Breast epithelium (tissue), 4 donors: Measurements from ENCODE around the gene GADL1. TPM values are rescaled to one million over a fixed set of nuclear protein-coding genes. Genes with fewer than 3 reads are reported as not detected.

Experiments used
- DNase-seq, 2 donors: peaks; one replicate each; pipeline ENCODE4 v3.0.0-alpha.2; 2019; ENCODE audit warnings: low spot score in 2 of 2
- H3K27ac ChIP-seq, 2 donors: fragments of 200-600 bp; sonication (generic) in 1 of 2; one replicate each; pipeline ENCODE4 v1.5.1; 2016 to 2019; ENCODE audit warnings: mild to moderate bottlenecking in 1 of 2
- H3K27me3 ChIP-seq, 2 donors: fragments of 200-600 bp; sonication (generic) in 1 of 2; one replicate each; pipeline versions ENCODE4 v1.5.1 to v1.6.0; 2017 to 2019; ENCODE audit warnings: control low read depth in 1 of 2, mild to moderate bottlenecking in 1 of 2
- H3K36me3 ChIP-seq: fragments of 200-600 bp; one replicate; pipeline ENCODE4 v1.5.1; 2019
- H3K4me1 ChIP-seq, 2 donors: fragments of 200-600 bp; sonication (generic); one replicate each; pipeline ENCODE4 v1.5.1; 2016 to 2019; ENCODE audit warnings: control low read depth in 1 of 2
- H3K4me3 ChIP-seq, 3 donors: fragments of 200-600 bp; sonication (generic); 1 replicate in 2 of 3; 2 replicates in 1 of 3; pipeline ENCODE4 v1.5.1; 2016 to 2019; ENCODE audit warnings: mild to moderate bottlenecking in 3 of 3, moderate library complexity in 2 of 3
- H3K9me3 ChIP-seq, 2 donors: fragments of 200-600 bp; sonication (generic) in 1 of 2; one replicate each; pipeline ENCODE4 v1.5.1; 2016 to 2019; ENCODE audit warnings: control low read depth in 1 of 2
- POLR2A ChIP-seq: fragments of 450-650 bp; IDR thresholded peaks from one replicate; pipeline ENCODE4 v1.6.1; 2016; ENCODE audit warnings: antibody characterized with exemption, mild to moderate bottlenecking, moderate library complexity
- POLR2AphosphoS5 ChIP-seq, 3 donors: sonication (generic); formaldehyde crosslinking; IDR thresholded peaks; one replicate each; pipeline ENCODE4 v1.6.1; 2017; ENCODE audit warnings: antibody characterized with exemption in 3 of 3
- intact Hi-C: fragments of 100-400 bp; cut with DNase I; formaldehyde crosslinking; loops from one replicate; pipeline ENCODE4 v1.15.1; 2023; ENCODE audit warnings: low total_unique reads
- total RNA-seq, 3 donors: library from RNA; depleted of rRNA; stranded (reverse); fragments of >200 nt; gene quantifications; one replicate each; pipeline ENCODE4 v1.1.0, GENCODE V29; 2016
- TF ChIP-seq, protein P1 (sequence below), 3 donors: fragments of 450-650 bp; IDR thresholded peaks; one replicate each; pipeline ENCODE4 v1.5.1; 2016 to 2017; ENCODE audit warnings: antibody characterized with exemption in 3 of 3, mild to moderate bottlenecking in 3 of 3, moderate library complexity in 3 of 3

Gene GADL1
- total RNA-seq, 3 donors from 2014 or later: not detected

DNA sequence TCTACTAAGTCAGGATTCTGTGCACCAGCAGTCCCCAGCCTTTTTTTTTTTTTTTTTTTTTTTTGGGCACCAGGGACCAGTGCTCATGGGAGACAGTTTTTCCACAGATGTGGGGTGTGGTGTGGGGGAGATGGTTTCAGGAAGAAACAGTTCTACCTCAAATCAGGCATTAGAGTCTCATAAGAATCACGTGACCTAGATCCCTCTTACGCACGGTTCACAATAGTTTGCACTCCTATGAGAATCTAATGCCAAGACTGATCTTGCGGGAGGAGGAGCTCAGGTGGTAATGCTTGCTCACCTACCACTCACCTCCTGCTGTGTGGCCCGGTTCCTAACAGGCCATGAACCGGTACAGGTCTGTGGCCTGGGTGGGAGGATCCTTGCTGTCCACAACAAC is 88.8 kb downstream of the GADL1 start:
- H3K36me3 ChIP-seq: no peaks in the 10 kb centered on the region
- H3K27me3 ChIP-seq: no peaks in the 10 kb centered on the region
- H3K4me3 ChIP-seq: no peak overlapping the region
- H3K4me1 ChIP-seq: no peaks in the 10 kb centered on the region
- TF ChIP-seq, protein P1, sequence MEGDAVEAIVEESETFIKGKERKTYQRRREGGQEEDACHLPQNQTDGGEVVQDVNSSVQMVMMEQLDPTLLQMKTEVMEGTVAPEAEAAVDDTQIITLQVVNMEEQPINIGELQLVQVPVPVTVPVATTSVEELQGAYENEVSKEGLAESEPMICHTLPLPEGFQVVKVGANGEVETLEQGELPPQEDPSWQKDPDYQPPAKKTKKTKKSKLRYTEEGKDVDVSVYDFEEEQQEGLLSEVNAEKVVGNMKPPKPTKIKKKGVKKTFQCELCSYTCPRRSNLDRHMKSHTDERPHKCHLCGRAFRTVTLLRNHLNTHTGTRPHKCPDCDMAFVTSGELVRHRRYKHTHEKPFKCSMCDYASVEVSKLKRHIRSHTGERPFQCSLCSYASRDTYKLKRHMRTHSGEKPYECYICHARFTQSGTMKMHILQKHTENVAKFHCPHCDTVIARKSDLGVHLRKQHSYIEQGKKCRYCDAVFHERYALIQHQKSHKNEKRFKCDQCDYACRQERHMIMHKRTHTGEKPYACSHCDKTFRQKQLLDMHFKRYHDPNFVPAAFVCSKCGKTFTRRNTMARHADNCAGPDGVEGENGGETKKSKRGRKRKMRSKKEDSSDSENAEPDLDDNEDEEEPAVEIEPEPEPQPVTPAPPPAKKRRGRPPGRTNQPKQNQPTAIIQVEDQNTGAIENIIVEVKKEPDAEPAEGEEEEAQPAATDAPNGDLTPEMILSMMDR (IDR thresholded peaks at IDR 0.05): no peak
- TF ChIP-seq POLR2AphosphoS5 (IDR thresholded peaks at IDR 0.05) (no peak), POLR2A (no peak)
- no peaks in the 10 kb centered on the region for H3K9me3 ChIP-seq
- no peak for DNase-seq
- no peak overlapping the region for H3K27ac ChIP-seq
- intact Hi-C loops: no loop called here

DNA sequence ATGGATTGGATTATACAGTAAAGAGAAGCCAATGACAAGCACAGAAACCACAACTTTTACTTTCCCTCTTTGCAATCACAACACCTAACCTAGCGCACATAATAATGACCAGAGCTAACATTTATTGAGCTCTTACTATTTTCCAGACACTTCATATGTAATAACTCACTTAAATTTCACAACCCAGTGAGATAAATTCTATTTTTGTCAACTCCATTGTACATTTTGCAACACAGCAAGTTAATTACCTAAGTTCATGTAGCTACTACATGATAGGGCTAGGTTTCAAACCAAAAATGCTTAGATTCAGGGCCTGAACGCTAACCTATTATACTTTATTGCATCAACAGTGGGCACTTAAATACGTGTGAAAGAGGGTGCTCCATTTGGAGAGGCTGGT is 89.5 kb downstream of the GADL1 start:
- TF ChIP-seq POLR2A (no peak), POLR2AphosphoS5 (IDR thresholded peaks at IDR 0.05) (no peak)
- TF ChIP-seq, protein P1 (IDR thresholded peaks at IDR 0.05): no peak
- intact Hi-C loops: no loop called here
- Histone ChIP-seq H3K36me3 (no peaks in the 10 kb centered on the region), H3K4me1 (no peaks in the 10 kb centered on the region), H3K27me3 (no peaks in the 10 kb centered on the region), H3K27ac (no peak overlapping the region), H3K4me3 (no peak overlapping the region), H3K9me3 (no peaks in the 10 kb centered on the region)
- no peak for DNase-seq

DNA sequence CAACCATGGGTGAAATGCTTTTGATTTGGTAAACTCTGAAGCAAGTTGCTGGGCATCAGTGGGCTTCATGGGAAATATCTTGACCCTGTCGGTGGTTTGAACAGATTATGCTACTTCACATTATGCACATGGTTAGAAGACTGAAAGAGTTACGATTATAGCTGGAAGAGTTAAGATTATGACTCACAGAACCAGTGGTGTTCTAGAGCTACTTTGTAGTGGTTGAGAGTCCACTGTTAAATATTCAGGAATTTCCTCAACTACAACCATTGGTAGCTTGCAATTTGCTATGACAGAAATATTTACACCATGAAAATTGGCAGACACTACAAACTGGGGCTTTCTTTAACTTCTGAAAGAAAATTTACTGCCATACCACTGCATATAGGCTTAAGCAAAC is 99.3 kb downstream of the GADL1 start:
- intact Hi-C loops: no loop called here
- no peak overlapping the region for H3K4me3 ChIP-seq
- TF ChIP-seq POLR2AphosphoS5 (IDR thresholded peaks at IDR 0.05) (no peak), POLR2A (no peak)
- TF ChIP-seq, protein P1 (IDR thresholded peaks at IDR 0.05): no peak
- no peaks in the 10 kb centered on the region for H3K27me3 ChIP-seq
- H3K4me1 ChIP-seq: no peaks in the 10 kb centered on the region
- DNase-seq: no peak
- H3K27ac ChIP-seq: no peak overlapping the region
- no peaks in the 10 kb centered on the region for H3K9me3 ChIP-seq
- H3K36me3 ChIP-seq: no peaks in the 10 kb centered on the region

DNA sequence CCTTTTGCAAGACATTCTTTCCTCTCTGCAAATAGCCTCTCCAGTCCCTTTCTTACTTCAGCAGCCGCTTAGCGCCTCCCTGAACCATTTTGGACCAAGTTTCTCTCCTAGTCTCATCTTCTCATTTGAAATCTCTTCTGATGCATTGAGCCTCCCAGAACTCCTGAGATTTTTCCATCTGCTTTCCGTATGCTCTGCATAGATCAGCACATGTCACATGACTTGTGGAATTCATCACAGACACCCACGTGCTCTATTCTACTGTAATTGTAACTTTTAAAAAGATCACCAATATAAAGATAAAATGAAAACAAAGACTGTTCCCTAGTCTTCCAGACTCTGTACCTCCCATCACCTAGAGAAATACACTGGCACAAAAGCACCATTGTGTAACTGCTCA is 100.7 kb downstream of the GADL1 start:
- intact Hi-C loops: no loop called here
- no peak for DNase-seq
- Histone ChIP-seq H3K9me3 (no peaks in the 10 kb centered on the region), H3K36me3 (no peaks in the 10 kb centered on the region), H3K4me1 (no peaks in the 10 kb centered on the region), H3K27ac (no peak overlapping the region), H3K4me3 (no peak overlapping the region), H3K27me3 (no peaks in the 10 kb centered on the region)
- no peak for TF ChIP-seq POLR2AphosphoS5 (IDR thresholded peaks at IDR 0.05)
- TF ChIP-seq, protein P1 (IDR thresholded peaks at IDR 0.05): no peak
- TF ChIP-seq POLR2A: no peak

DNA sequence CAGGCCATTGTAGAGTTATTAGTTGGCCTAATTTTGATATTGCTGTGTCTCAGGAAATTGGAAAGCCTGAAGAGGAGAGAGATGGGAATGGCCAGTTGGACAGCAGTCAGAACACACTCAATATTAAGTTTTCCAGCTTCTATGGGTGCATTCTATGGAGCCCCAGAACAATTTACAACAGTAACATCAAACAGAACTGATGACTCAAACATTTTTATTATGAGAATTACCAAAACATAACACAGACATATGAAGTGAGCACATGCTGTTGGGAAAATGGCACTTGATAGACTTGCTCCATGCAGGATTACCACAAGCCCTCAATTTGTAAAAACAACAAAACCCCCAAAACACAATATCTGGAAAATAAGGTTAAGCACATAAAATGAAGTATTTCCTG is 104.3 kb downstream of the GADL1 start:
- Histone ChIP-seq H3K4me1 (no peaks in the 10 kb centered on the region), H3K9me3 (no peaks in the 10 kb centered on the region), H3K4me3 (no peak overlapping the region), H3K27me3 (no peaks in the 10 kb centered on the region), H3K36me3 (no peaks in the 10 kb centered on the region), H3K27ac (no peak overlapping the region)
- DNase-seq: no peak
- intact Hi-C loops: no loop called here
- TF ChIP-seq POLR2AphosphoS5 (IDR thresholded peaks at IDR 0.05): no peak
- TF ChIP-seq POLR2A: no peak
- TF ChIP-seq, protein P1 (IDR thresholded peaks at IDR 0.05): no peak
